NCI-H2107 treated with DMSO at 0.1 percent for 48 hours (cell line): ENCODE data around the gene IRAK3.
"Not testable (repeated sequence)": the region's sequence is repeated elsewhere in the genome, so short reads cannot be mapped to it uniquely, and the experiment has no call there.

Source experiments
- DNase-seq: peaks from one replicate; lab custom pipeline; 2025; ENCODE audit not compliant: unreplicated experiment; lab: John Stamatoyannopoulos, UW

Gene IRAK3

DNA sequence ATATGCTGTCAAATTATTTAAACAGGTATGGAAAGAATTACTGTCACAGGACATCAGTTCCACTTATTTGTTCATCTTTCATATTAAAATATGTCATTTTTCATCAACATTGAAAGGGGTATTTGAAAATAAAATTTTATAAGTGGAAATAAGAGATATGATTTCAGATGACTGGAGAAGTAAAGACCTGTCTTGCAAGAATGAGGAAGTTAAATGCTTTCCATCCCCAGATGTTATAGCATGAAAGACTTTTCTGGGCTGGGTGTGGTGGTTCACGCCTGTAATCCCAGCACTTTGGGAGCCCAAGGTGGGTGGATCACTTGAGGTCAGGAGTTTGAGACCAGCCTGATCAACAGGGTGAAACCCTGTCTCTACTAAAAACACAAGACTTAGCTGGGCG lies 22.6 kb downstream of the IRAK3 start:
- DNase-seq, result not testable (repeated sequence)

DNA sequence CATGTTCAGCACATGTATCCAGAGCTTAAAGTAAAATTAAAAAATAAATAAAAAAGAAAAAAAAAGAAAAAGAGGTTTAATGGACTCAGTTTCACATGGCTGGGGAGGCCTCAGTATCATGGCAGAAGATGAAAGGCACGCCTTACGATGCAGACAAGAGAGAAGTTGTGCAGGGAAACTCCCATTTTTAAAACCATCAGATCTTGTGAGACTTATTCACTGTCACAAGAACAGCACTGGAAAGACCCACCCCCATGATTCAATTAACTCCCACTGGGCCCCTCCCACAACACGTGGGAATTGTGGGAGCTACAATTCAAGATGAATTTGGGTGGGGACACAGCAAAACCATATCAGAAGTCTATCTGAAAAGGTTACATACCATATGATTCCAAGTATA lies 24.0 kb downstream of the IRAK3 start:
- DNase-seq, result not testable (repeated sequence)

DNA sequence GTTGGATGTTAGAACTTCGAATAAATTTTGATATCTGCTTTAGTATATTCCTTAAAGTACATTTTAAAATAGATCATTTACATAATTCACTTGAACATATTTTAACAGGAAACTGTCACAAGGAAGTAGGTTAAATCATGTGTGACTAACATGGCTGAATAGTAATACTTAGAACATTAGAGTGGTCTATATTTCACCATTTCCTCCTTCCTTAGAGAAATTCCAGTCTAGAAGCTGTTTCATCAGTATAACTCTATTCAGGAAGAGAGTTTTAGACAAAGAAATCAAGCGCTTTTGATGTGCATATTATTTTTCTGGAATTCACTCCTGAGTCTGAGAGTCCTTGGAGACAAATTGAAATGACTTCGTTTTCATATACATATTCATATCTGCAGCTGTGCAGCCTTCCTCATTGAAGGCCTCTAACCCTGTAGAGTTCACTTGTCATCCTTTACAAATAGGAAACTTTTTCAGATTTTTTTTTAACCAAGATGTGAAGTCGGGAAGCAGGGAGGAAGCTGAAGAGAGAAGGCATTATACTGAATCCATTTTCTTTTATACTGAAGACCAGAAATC lies 28.4 kb downstream of the IRAK3 start:
- no peak for DNase-seq

DNA sequence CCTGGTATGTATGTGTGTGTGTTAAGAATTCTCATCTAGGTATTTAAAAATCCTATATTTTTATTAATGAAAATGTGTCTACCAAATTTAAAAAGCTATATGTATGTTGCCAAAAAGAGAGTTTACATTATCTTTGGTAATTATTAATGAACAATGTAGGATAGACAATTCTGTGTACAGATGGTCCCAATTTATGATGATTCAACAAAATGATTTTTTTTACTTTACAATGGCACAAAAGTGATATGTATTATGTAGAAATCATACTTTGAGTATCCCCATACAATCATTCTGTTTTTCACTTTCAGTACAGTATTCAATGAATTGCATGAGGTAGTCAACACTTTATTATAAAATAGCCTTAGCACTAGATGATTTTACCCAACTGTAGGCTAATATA lies 39.4 kb downstream of the IRAK3 start:
- DNase-seq, result no peak

DNA sequence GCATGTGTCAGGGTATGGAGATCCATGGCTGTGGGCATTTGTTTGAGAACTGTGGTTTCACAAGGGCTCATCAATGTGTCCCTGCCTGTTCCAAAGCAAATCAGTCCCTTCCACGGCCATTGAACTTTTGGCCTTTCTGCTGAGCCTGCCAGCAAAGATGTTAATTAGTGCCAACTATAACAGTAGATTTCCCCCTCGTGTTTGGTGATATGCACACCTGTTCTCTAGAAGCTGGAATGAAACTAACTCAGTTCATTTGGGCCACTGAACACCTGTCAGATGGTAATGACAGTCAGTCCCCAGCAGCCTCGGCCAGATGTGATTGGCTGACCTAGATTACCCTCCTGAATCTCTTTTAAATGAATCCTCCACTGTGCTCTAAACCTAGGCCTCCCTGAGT lies 43.2 kb downstream of the IRAK3 start:
- peak; percentile 78 for DNase-seq

DNA sequence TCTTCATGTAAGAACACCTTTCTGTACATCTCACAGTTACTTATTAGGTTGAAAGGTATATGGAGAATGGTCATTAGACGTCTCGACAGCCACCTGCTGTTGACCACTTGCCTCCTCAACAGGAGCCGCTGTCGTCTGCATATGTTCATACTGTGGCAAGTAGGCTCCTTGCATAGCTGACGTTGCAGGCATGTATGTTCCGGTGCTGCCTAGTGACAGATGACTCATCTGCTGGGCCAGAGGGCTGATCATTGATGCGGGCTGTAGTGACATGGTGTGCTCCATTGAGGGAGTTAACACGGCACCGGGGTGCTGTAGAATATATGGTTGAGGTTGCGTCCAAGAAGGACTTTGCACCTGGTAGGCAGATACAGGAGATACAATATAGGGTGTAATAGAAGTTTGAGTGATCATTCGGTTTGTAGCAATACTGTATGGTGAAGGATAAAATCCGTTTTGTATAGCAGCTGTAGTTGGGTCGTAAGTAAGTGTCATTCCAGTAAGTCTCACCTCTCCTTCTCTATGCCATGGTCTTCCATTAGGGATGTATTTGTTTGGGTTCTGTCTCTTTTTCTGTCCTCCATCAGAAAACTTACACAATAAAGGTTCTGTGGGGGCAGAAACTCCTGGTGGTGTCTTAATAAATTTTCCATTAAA lies 45.2 kb downstream of the IRAK3 start:
- not testable (repeated sequence) for DNase-seq

DNA sequence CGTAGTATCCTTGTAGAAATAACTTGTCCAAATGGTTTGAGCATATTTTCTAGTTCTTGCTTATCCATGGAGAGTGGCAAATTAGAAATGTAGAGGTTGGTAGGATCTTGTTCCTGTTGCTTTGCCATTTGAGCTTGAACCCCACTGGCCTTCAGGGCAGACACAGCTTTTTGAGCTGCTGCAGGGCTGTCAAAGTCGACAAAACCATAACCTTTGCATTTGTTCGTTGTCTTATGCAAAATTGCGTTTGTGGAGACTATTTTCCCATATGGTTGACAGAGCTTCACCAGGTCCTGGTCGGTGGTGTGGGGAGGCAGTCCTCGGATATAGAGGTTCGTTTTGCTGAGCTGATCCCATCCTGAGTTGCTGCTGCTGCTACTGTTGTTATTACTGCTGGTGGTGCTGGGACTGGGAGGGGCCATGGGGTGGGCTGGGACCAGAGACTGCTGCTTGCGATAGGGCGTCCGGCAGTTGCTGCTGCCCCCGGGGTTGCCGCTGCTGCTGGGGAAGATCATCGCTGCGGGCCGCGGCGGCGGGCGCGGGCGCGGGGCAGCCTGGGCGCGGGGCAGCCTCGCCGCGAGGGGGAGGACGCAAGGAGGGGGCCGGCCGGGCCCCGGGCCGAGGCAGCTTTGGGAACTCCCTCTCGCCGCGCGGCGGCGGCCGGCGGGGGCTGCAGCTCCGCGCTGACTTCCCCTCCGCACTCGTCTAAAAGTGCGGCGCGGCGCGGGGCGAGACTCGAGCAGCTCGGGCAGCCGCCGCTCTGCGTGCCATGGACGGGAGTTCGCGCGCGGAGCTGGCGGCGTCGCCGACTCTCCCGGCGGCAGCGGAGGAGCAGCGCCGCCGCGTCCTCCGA lies 46.0 kb downstream of the IRAK3 start:
- DNase-seq, result peak; percentile 5

DNA sequence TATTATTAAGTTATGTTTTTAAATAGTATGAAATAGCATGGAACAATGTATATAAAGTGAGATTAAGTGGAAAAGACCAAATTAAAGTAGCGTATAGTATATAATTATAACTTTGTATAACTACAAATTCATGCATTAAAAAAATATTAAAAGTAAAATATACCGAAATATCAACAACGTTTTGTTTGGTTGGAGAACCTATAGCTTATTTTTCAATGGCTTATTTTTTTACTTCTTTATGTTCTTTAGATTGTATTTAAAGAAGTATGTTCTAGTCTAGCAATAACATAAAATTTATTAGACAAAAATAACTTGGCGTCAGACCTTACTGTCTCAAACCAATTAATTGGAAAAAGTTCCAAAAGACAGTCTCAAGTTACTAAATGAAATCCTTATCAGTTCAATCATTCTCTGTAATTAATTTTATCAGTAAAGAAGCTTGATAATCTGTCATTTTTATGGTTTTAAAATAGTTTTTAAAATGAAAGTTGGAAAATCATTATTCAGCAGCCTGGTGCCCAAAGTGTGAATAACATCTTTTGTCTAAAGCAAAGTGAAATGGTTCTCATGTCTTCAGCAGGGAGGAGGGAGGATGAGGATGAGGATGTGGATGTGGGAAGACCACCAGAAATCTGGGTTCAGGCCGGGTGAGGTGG lies 46.7 kb downstream of the IRAK3 start:
- DNase-seq, result no peak

DNA sequence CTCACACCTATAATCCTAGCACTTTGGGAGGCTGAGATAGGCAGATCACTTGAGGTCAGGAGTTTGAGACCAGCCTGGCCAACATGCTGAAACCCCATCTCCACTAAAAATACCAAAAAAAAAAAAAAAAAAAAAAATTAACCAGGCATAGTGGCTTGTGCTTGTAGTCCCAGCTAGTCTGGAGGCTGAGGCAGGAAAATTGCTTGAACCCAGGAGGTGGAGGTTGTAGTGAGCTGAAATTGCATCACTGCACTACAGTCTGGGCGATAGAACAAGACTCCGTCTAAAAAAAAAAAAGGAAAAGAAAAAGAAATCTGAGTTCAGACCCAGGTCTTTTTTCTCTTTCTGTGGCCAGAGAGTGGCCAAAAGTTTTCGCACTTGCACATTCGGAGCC lies 47.3 kb downstream of the IRAK3 start:
- not testable (repeated sequence) for DNase-seq

DNA sequence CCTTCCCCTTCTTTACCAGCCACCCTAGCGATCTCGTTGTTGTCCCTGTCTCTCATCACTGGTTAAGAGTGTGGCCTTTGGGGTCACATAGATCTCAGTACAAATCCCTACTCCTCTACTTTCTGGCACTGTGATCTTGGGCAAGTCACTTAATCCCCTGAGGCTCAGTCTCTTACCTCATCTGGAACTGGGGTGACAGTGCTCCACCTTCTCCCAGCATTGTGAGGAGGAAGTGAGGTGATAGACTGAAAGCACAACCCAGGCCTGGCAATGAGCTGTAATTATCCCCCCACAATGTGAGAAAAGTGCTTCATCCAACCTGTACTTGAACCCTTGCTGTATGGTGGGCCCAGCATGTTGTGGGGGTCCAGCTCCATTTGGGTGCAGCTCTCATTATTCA lies 48.0 kb downstream of the IRAK3 start:
- DNase-seq, result no peak

DNA sequence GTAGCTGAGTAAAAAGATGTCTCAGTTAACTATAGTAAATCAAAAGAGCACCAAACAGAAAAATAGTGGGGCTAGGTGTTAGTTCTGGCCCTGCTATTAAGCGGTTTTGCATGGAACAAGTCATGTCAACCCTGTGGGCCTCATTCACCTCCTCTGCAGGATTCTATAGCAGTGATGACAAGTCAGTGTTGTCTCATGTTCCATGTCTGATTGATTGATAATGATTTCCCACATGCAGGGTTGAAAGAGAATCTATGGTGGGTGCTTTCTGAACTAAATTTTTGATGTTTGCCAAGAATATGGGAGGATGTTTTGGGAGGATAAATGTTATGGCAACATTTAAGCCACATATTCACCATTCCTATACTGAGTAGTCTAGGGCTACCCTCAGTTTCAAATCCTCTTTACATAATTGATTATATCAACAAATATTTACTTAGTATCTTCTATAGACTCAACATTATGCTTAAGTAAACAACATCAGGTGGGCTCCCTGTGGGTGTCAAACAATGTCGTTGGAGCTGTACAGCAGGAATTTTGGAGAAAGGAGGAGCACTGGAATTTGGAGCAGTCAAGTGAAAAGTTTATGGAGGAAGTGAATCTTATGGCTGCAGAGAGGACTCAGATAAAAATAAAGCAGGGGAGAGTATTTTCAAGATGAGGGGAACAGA lies 48.6 kb downstream of the IRAK3 start:
- DNase-seq, result no peak

DNA sequence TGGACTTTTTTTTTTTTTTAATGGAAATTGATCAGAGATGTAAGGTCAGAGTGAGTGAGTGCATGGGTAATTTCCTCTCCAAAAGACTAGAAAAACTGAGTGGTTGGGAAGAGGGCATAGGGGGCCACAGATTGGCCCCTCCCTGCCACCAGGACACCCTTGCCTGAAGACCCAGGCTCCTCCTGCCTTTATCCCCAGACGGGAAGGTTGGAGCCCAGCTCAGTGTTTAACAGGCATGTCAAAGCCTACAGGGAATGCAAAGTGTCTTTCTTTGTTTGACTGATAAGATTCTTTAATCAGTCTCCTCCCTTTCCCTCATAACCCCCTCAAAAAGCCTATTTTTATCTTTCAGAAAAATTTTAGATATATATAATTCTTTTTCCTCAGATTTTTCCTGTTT lies 50.3 kb downstream of the IRAK3 start:
- no peak for DNase-seq

DNA sequence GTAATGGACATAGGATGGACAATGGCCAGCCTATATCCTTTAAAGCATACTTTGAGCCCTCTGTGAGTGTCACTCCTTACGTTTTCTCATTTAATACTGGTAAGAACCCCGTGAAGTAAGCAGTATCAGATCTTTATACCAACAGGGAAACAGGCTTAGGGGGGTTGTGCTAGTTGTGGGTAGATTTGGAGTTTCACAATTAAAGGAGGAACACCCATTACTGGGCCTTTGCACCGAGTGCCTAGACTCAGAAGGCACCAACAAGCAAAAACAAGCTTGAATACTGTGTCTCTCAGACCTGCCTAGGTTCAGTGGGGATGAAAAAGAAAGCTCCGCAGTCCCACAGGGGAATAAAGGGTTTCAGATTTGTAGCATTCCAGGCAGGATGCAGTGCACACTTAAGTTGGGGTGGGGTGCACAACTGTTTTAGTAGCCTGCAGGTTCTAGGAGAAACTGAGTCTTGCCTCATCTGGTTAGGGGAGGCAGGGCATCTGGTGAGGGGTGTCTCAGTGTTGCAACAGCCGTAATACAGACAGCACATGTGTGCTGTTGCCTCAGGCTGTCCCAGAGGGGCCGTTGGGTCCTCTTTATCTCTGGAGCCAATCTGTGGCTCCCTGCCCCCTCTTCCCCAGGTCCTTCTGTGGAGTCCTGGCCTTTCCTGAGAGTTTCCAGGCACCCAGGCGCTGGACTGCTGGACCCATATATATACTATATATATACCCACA lies 51.2 kb downstream of the IRAK3 start:
- DNase-seq, result no peak

DNA sequence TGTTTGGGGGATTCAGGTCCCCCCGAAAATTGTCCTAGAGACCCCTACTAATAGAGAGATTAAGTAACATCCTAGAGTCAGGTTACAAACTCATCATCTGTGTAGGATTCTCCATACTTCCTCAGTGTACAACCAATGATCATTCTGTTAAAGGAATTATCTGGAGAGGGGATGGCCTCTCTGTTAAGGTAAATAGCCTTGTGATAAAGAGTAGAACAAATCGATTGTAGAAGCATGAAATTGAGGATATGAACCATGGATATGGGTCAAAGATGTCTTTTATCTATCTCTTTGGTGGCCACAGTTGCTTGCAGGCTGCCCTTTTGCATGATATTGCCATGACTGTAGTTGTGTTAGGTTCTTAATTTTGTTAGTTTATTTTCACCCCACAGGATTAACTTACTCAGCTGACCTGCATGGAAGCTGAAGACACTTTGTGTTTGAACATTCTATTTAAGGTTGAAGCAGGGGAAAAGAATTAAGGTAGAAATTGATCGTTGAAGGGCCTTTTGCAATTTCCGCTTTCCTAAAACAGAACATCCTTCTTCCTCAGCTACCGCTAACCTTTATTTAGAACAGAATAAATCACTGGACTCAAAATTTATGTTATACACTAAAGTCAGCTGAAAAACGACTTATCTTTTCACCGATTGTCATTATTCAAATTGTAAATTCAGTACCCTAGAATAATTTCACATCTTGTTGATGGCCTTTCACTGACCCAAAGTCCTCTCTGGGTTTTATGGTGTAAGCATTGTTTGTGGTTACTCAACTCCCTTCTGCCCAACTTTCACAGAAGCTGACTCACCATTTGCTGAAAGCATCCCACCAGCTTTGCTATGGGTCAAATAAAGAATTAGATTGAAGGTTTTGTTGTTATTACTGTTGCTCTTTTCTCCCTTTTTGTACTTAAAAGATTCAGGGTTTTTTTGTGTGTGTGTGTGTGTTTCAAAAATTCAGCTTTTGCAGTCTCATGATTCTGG lies 52.3 kb downstream of the IRAK3 start:
- DNase-seq, result no peak

DNA sequence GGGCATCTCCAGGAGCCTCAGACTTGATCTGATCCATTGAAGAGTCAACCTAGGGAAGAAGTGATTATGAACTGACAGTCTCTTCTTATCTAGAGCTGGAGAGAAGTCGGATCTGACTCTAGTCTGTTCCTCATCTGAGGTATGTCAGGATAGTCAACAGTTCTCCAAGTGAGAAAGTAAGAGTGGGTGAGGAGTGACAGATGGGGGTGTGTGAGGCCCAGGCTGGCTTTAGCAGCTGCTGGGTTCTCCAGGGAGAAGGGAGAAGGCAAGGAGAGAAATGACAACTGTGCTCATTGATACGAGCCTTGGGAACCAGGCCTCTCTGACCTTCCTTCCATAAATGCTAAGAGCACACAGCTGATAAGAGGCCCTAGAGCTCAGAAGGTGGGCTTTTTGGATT lies 53.3 kb downstream of the IRAK3 start:
- DNase-seq, result no peak

DNA sequence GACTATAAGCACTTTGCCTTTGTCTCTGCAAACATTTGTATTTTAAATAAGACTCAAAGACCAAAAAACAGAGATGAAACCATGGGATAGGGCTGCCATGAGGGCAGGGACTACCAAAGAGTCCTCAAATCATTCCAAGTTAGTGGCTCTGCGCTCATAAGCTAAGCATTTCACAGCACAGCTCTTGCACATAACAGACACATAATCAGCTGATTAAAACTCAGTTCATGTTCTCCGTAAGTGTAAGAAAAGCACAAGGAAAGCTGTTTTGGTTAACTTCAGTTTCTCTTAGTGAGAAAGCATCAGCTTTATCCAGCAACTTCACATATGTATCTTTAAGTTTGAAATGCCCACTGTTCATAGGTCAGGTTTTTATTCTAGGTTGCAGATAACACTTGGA lies 54.9 kb downstream of the IRAK3 start:
- no peak for DNase-seq

DNA sequence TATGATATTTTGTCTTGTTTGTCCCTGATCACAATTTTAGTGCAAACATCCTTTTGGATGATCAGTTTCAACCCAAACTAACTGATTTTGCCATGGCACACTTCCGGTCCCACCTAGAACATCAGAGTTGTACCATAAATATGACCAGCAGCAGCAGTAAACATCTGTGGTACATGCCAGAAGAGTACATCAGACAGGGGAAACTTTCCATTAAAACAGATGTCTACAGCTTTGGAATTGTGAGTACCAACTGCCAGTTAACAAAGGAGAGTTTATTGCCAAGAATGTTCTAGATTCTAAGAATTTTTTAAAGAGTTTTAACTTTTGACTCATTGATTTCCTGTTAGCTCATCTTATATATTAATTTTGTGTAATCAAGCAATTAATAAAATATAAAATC lies 55.4 kb downstream of the IRAK3 start:
- DNase-seq, result no peak

DNA sequence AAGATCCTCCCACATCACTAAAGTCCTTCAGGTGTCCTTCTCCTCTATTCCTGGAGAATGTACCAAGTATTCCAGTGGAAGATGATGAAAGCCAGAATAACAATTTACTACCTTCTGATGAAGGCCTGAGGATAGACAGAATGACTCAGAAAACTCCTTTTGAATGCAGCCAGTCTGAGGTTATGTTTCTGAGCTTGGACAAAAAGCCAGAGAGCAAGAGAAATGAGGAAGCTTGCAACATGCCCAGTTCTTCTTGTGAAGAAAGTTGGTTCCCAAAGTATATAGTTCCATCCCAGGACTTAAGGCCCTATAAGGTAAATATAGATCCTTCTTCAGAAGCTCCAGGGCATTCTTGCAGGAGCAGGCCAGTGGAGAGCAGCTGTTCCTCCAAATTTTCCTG lies 58.7 kb downstream of the IRAK3 start:
- DNase-seq, result no peak

DNA sequence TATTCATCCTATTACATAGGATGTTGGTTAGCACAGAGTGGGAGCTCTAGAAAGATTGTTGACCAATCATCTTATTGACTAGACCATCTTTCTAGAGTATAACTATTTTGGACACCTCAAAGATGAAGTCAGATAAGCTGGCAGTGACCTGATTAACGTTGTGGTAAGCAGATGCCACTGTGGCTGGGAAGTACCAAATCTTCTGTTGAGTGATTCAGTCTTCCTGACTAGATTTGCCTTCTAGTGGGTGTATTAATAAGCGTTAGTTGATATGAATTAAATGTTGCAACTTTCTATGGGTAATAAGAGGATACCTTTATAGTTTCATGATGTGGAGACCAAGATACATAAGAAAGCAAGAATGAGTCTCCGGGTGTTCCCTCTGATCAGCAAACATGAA lies 62.0 kb downstream of the IRAK3 start:
- no peak for DNase-seq
